ENCODE data around the gene PRMT5.

Gene PRMT5

DNA sequence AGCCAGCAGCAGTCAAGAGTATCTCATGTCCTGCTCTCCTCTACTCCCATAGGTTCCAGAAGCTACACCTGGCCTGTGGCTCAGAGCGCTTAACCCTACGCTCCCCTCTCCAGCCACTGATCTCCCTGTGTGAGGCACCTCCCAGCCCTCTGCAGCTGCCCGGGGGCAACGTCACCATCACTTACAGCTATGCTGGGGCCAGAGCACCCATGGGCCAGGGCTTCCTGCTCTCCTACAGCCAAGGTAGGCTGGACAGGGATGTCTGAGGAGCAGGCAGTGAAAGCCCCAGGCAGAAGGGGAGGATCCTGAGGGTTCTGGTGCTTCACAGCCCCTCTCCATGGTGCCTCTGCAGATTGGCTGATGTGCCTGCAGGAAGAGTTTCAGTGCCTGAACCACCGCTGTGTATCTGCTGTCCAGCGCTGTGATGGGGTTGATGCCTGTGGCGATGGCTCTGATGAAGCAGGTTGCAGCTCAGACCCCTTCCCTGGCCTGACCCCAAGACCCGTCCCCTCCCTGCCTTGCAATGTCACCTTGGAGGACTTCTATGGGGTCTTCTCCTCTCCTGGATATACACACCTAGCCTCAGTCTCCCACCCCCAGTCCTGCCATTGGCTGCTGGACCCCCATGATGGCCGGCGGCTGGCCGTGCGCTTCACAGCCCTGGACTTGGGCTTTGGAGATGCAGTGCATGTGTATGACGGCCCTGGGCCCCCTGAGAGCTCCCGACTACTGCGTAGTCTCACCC is 54.0 kb downstream of the PRMT5 start:
- DNase-seq: no peak

DNA sequence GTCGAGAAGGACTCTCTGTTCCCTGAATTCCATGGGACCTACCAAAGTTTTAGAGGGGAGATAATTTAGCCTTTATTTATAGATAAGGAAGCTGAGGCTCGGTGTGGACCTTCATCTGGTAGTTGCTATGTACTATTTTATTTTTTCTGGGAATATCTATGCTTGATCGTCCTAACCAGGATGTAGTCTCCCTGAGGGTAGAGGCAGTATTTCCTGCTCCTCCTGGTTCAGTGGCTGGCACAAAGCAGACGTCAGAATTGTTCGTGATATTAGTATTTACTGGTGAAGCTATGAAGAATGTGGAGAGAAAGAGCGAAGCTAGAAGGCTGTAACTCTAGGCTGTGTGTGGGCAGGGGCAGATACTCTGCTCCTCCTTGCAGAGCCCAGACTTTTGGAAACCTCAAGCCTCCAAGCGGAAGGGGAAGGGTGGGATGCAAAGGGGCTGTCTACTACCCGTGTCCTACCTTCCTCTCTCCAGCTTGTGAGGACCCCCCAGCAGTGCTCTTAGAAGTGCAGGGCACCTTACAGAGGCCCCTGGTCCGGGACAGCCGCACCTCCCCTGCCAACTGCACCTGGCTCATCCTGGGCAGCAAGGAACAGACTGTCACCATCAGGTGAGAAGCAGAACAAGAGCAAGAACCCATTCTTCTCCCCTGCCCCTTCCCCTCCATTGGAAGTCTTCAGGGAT is 56.2 kb downstream of the PRMT5 start:
- DNase-seq: no peak

DNA sequence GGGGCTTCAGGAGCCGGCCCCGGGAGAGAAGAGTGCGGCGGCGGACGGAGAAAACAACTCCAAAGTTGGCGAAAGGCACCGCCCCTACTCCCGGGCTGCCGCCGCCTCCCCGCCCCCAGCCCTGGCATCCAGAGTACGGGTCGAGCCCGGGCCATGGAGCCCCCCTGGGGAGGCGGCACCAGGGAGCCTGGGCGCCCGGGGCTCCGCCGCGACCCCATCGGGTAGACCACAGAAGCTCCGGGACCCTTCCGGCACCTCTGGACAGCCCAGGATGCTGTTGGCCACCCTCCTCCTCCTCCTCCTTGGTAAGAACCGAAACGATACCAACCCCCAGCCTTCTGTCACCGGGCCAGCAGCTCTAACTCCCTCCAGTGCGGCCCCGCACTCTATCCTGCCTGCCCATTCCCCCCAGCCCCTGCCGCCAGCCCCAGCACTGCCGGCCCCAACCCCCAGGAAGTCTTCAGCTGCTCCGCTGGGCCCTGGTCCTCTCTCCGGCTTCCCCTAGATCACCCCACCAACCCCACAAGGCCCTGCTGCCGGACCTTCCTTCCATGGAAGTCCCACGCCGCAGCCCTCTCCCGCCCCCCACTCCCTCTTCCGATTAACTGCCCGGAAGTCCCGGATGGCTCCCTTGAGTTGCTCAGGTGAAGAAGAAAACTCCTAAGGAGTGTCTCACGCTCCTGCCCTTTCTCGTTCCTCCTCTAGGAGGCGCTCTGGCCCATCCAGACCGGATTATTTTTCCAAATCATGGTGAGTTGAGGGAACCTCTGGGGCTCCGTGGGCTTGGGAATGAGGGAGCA is 56.9 kb downstream of the PRMT5 start:
- DNase-seq: peak in 11 of 14 donors; percentile 30 to 79 (median 71)

DNA sequence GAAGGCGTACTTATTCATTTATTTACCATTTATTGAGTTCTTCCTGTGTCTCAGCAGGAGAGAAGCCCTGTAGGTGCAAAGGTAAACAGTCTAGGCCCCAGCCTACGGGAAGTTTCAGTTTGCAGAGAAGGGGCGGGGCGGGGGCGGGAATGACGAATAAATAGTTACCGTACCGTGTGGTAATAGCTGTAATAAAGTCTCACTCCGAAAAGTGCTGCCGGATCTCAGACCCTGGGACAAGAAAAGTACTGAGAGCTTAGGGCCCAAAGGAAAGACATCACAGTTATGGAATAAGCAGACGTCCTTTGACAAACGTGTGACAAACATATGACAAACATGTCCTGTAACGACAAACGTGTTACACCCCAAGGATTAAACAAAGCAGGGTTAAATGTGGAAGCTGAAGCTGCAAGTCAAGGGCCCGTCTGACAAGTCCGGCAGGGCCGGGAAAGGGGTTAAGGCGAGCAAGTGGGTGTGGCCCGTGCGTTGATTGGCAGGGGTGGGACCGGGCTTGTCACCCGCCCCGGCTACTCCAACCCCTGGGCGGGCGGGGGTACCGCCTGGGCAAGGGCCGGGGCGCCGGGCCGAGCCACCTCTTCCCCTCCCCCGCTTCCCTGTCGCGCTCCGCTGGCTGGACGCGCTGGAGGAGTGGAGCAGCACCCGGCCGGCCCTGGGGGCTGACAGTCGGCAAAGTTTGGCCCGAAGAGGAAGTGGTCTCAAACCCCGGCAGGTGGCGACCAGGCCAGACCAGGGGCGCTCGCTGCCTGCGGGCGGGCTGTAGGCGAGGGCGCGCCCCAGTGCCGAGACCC is 57.7 kb downstream of the PRMT5 start, which contains the start of gene LRP10:
Gene LRP10 (plus strand): TSS at position 517 of the 809 bp plus-strand sequence. CDS start 564 bp downstream, outside the sequence.
- DNase-seq: peak in 13 of 14 donors; percentile 44 to 91 (median 82)

DNA sequence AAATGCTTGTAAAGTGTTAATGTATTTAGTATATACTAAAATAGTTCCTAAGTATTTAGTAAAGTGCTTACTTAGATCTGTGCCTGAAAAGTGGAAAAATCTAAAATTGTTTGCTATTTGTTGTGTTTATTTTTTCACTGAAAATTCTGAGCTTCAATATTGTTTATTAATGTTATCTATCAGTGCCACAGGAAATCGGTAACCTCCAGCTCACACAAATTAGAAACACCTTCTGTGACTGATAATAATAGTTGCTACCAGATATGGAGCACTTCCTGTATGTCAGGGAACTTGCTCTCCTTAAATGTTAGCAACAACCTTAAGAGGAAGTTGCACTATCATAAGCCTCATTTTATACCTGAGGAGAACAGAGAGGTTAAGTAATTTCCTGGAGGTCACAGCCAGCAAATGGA is 58.4 kb downstream of the PRMT5 start:
- no peak for DNase-seq
